IPS-18a (cell line): ENCODE data around the gene IL26.

Source experiments
- H3K27ac ChIP-seq: one replicate; pipeline ENCODE4 v1.5.1; 2013; ENCODE audit warnings: low read length
- H3K27me3 ChIP-seq: one replicate; pipeline ENCODE4 v1.6.1; 2013; ENCODE audit warnings: mild to moderate bottlenecking, low read length; ENCODE audit not compliant: control insufficient read depth, insufficient read depth
- H3K36me3 ChIP-seq: one replicate; pipeline ENCODE4 v1.6.1; 2013; ENCODE audit warnings: low read depth, low read length; ENCODE audit not compliant: control insufficient read depth
- H3K4me1 ChIP-seq: one replicate; pipeline ENCODE4 v1.6.1; 2013; ENCODE audit warnings: low read depth, low read length; ENCODE audit not compliant: control insufficient read depth
- H3K4me3 ChIP-seq: one replicate; pipeline ENCODE4 v1.5.1; 2013; ENCODE audit warnings: low read length
- H3K9ac ChIP-seq: one replicate; pipeline ENCODE4 v1.6.1; 2013; ENCODE audit warnings: mild to moderate bottlenecking, low read length, moderate library complexity
- H3K9me3 ChIP-seq: one replicate; pipeline ENCODE4 v1.6.1; 2013; ENCODE audit warnings: low read depth, low read length; ENCODE audit not compliant: control insufficient read depth

Gene IL26

GRCh38 chr12:68239309-68239982 lies 13.8 kb upstream of the IL26 start:
- Histone ChIP-seq H3K9me3 (no peaks in the 10 kb centered on the region), H3K27ac (no peak overlapping the region), H3K36me3 (no peaks in the 10 kb centered on the region), H3K27me3 (no peaks in the 10 kb centered on the region), H3K4me3 (no peak overlapping the region), H3K9ac (no peak overlapping the region), H3K4me1 (no peaks in the 10 kb centered on the region)

- H3K4me1 ChIP-seq, result no peaks in the 10 kb centered on the region
- H3K4me3 ChIP-seq, result no peak overlapping the region
- H3K9ac ChIP-seq, result no peak overlapping the region
- H3K9me3 ChIP-seq, result no peaks in the 10 kb centered on the region
- H3K36me3 ChIP-seq, result no peaks in the 10 kb centered on the region
- no peak overlapping the region for H3K27ac ChIP-seq
- no peaks in the 10 kb centered on the region for H3K27me3 ChIP-seq
These were observed 12.0 kb upstream of the IL26 start for GRCh38 chr12:68237619-68238018.

GRCh38 chr12:68237078-68237477 lies 11.5 kb upstream of the IL26 start:
- Histone ChIP-seq H3K9ac (no peak overlapping the region), H3K9me3 (no peaks in the 10 kb centered on the region), H3K4me1 (no peaks in the 10 kb centered on the region), H3K4me3 (no peak overlapping the region), H3K27me3 (no peaks in the 10 kb centered on the region), H3K27ac (no peak overlapping the region), H3K36me3 (no peaks in the 10 kb centered on the region)

- no peaks in the 10 kb centered on the region for H3K27me3 ChIP-seq
- H3K9ac ChIP-seq, result no peak overlapping the region
- H3K27ac ChIP-seq, result no peak overlapping the region
- H3K36me3 ChIP-seq, result no peaks in the 10 kb centered on the region
- no peak overlapping the region for H3K4me3 ChIP-seq
- H3K4me1 ChIP-seq, result no peaks in the 10 kb centered on the region
- H3K9me3 ChIP-seq, result no peaks in the 10 kb centered on the region
These were observed 10.9 kb upstream of the IL26 start for GRCh38 chr12:68236421-68237059.

- no peak overlapping the region for H3K27ac ChIP-seq
- H3K4me3 ChIP-seq, result no peak overlapping the region
- H3K4me1 ChIP-seq, result no peaks in the 10 kb centered on the region
- no peak overlapping the region for H3K9ac ChIP-seq
- H3K27me3 ChIP-seq, result no peaks in the 10 kb centered on the region
- no peaks in the 10 kb centered on the region for H3K36me3 ChIP-seq
- H3K9me3 ChIP-seq, result no peaks in the 10 kb centered on the region
These were observed 10.0 kb upstream of the IL26 start for GRCh38 chr12:68235576-68235975.

GRCh38 chr12:68234140-68234539 lies 8.5 kb upstream of the IL26 start:
- Histone ChIP-seq H3K27ac (no peak overlapping the region), H3K4me3 (no peak overlapping the region), H3K9ac (no peak overlapping the region), H3K36me3 (no peaks in the 10 kb centered on the region), H3K4me1 (no peaks in the 10 kb centered on the region), H3K27me3 (no peaks in the 10 kb centered on the region), H3K9me3 (no peaks in the 10 kb centered on the region)

GRCh38 chr12:68233498-68233897 lies 7.9 kb upstream of the IL26 start:
- H3K27me3 ChIP-seq, result no peaks in the 10 kb centered on the region
- H3K4me3 ChIP-seq, result no peak overlapping the region
- no peaks in the 10 kb centered on the region for H3K36me3 ChIP-seq
- H3K9ac ChIP-seq, result no peak overlapping the region
- H3K4me1 ChIP-seq, result no peaks in the 10 kb centered on the region
- H3K27ac ChIP-seq, result no peak overlapping the region
- no peaks in the 10 kb centered on the region for H3K9me3 ChIP-seq

- H3K36me3 ChIP-seq, result no peaks in the 10 kb centered on the region
- no peak overlapping the region for H3K4me3 ChIP-seq
- H3K4me1 ChIP-seq, result no peaks in the 10 kb centered on the region
- no peaks in the 10 kb centered on the region for H3K27me3 ChIP-seq
- no peaks in the 10 kb centered on the region for H3K9me3 ChIP-seq
- H3K9ac ChIP-seq, result no peak overlapping the region
- H3K27ac ChIP-seq, result no peak overlapping the region
These were observed 6.1 kb upstream of the IL26 start for GRCh38 chr12:68231691-68232090.

- Histone ChIP-seq H3K9ac (no peak overlapping the region), H3K27ac (no peak overlapping the region), H3K4me3 (no peak overlapping the region), H3K27me3 (no peaks in the 10 kb centered on the region), H3K36me3 (no peaks in the 10 kb centered on the region), H3K4me1 (no peaks in the 10 kb centered on the region), H3K9me3 (no peaks in the 10 kb centered on the region)
These were observed 5.6 kb upstream of the IL26 start for GRCh38 chr12:68231229-68231628.

GRCh38 chr12:68229956-68230355 lies 4.3 kb upstream of the IL26 start:
- Histone ChIP-seq H3K4me3 (no peak overlapping the region), H3K4me1 (no peaks in the 10 kb centered on the region), H3K9ac (no peak overlapping the region), H3K36me3 (no peaks in the 10 kb centered on the region), H3K9me3 (no peaks in the 10 kb centered on the region), H3K27me3 (no peaks in the 10 kb centered on the region), H3K27ac (no peak overlapping the region)

GRCh38 chr12:68227356-68227755 lies 1.7 kb upstream of the IL26 start:
- Histone ChIP-seq H3K4me3 (no peak overlapping the region), H3K4me1 (no peaks in the 10 kb centered on the region), H3K9me3 (no peaks in the 10 kb centered on the region), H3K27me3 (no peaks in the 10 kb centered on the region), H3K9ac (no peak overlapping the region), H3K36me3 (no peaks in the 10 kb centered on the region), H3K27ac (no peak overlapping the region)

- H3K4me1 ChIP-seq, result no peaks in the 10 kb centered on the region
- H3K4me3 ChIP-seq, result no peak overlapping the region
- no peaks in the 10 kb centered on the region for H3K27me3 ChIP-seq
- H3K27ac ChIP-seq, result no peak overlapping the region
- no peaks in the 10 kb centered on the region for H3K36me3 ChIP-seq
- H3K9ac ChIP-seq, result no peak overlapping the region
- H3K9me3 ChIP-seq, result no peaks in the 10 kb centered on the region
These were observed 861 bp downstream of the IL26 start for GRCh38 chr12:68224613-68225285.
